CD4-positive, alpha-beta T cell treated with Interleukin-15 for 1 hour (primary cell): ENCODE results near the gene SNRPA1.
A peak's percentile ranks its signal among the peaks of the same experiment; 100 is the strongest.

ENCODE experiments used
- DNase-seq: peaks from one replicate; pipeline ENCODE4 v3.0.0-alpha.2; 2020

The SNRPA1 gene

GRCh38 chr15:101255615-101256241 lies 39.3 kb downstream of the SNRPA1 start:
- DNase-seq = no peak

- no peak for DNase-seq
These were observed 40.0 kb downstream of the SNRPA1 start for GRCh38 chr15:101255051-101255395.

- DNase-seq = no peak
These were observed 40.6 kb downstream of the SNRPA1 start for GRCh38 chr15:101254157-101255050.

GRCh38 chr15:101252836-101253235 lies 42.2 kb downstream of the SNRPA1 start:
- DNase-seq = no peak

- peak; percentile 87 for DNase-seq
These were observed 42.9 kb downstream of the SNRPA1 start, which contains the start of gene CHSY1 for GRCh38 chr15:101251830-101252820. Gene CHSY1, minus strand, starts transcription at chr15:101252048. Its CDS starts 592 bp downstream, at chr15:101251456.

- DNase-seq = no peak
These were observed 43.9 kb downstream of the SNRPA1 start for GRCh38 chr15:101250873-101251829.

GRCh38 chr15:101250341-101250831 lies 44.7 kb downstream of the SNRPA1 start:
- no peak for DNase-seq

- DNase-seq = no peak
These were observed 46.8 kb downstream of the SNRPA1 start for GRCh38 chr15:101248274-101248673.

- no peak for DNase-seq
These were observed 48.0 kb downstream of the SNRPA1 start for GRCh38 chr15:101246824-101247745.

GRCh38 chr15:101246391-101246790 lies 48.7 kb downstream of the SNRPA1 start:
- no peak for DNase-seq

GRCh38 chr15:101244889-101245668 lies 50.0 kb downstream of the SNRPA1 start:
- no peak for DNase-seq

GRCh38 chr15:101244036-101244781 lies 50.8 kb downstream of the SNRPA1 start:
- DNase-seq = no peak

GRCh38 chr15:101243420-101243819 lies 51.6 kb downstream of the SNRPA1 start:
- no peak for DNase-seq

GRCh38 chr15:101242999-101243336 lies 52.1 kb downstream of the SNRPA1 start:
- no peak for DNase-seq

GRCh38 chr15:101242160-101242998 lies 52.7 kb downstream of the SNRPA1 start:
- DNase-seq = peak; percentile 69

- DNase-seq = no peak
These were observed 54.7 kb downstream of the SNRPA1 start for GRCh38 chr15:101240358-101240757.

- no peak for DNase-seq
These were observed 55.3 kb downstream of the SNRPA1 start for GRCh38 chr15:101239724-101240136.

- DNase-seq = no peak
These were observed 57.8 kb downstream of the SNRPA1 start for GRCh38 chr15:101237251-101237650.
